Activated CD4-positive, alpha-beta T cell treated with anti-CD3 and anti-CD28 coated beads, Interleukin-2, Interleukin-4, amounts not matched to agents 100 ng/mL and 50 ng/mL, durations not matched to agents 16 hours and 8 hours (primary cell): ENCODE measurements around the gene MED23.

ENCODE experiments used
- DNase-seq: peaks from one replicate; pipeline ENCODE4 v3.0.0-alpha.2; 2020; ENCODE audit warnings: low spot score

Gene MED23, protein sequence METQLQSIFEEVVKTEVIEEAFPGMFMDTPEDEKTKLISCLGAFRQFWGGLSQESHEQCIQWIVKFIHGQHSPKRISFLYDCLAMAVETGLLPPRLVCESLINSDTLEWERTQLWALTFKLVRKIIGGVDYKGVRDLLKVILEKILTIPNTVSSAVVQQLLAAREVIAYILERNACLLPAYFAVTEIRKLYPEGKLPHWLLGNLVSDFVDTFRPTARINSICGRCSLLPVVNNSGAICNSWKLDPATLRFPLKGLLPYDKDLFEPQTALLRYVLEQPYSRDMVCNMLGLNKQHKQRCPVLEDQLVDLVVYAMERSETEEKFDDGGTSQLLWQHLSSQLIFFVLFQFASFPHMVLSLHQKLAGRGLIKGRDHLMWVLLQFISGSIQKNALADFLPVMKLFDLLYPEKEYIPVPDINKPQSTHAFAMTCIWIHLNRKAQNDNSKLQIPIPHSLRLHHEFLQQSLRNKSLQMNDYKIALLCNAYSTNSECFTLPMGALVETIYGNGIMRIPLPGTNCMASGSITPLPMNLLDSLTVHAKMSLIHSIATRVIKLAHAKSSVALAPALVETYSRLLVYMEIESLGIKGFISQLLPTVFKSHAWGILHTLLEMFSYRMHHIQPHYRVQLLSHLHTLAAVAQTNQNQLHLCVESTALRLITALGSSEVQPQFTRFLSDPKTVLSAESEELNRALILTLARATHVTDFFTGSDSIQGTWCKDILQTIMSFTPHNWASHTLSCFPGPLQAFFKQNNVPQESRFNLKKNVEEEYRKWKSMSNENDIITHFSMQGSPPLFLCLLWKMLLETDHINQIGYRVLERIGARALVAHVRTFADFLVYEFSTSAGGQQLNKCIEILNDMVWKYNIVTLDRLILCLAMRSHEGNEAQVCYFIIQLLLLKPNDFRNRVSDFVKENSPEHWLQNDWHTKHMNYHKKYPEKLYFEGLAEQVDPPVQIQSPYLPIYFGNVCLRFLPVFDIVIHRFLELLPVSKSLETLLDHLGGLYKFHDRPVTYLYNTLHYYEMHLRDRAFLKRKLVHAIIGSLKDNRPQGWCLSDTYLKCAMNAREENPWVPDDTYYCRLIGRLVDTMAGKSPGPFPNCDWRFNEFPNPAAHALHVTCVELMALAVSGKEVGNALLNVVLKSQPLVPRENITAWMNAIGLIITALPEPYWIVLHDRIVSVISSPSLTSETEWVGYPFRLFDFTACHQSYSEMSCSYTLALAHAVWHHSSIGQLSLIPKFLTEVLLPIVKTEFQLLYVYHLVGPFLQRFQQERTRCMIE (N-terminal part only)

DNA sequence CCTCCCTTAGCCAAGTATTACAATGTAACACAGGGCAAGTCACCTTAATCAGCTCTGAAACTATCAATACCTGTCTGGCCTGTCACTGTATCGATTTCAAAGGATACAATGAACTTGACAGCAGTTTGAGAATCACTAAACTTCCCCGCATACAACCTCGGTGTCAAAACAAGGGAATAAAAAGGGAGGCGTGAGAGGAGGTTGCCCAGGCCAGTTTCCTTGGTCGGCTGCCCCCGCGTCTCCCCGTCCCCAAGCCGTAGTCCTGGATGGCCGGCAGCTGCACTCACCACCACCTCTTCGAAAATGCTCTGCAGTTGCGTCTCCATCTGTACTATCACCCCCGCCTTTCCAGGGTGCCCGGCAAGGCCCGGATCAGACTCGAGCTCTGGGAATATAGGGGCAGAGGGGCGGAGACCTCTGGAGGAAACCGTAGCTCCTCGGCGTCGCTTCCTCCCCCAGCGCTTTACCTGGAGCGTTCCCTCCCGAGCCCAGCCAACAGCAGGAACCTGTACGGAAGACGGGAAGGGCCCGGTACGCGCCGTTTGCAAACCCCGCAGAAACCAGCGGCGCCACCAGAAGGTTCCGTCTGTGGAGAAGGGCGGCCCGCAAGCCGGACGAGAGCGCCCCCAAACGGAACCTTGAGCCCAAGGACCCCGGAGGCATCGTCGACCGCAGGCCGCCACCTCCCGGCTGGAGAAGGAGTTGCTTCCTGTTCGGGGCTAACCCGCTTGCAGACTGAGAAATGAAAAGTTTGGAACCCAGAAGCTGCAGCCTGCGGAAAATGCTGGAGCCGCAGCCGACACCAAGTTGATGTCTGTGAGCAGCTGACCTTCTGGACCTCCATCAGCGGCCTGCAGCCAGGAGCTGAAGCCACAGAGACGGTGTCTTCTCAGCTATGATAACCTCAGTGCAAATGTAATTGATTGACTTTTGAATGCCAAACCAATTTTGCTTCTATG lies at the start of gene MED23:
Gene MED23 (minus strand): TSS at position 519 of the 959 bp plus-strand sequence. CDS start 193 bp downstream, at position 326.
- peak; percentile 96 for DNase-seq

- DNase-seq: no peak
Observed at GRCh38 chr6:131673184-131673583, 45.1 kb upstream of the MED23 start.

GRCh38 chr6:131669891-131670290 lies 41.8 kb upstream of the MED23 start:
- DNase-seq: no peak

GRCh38 chr6:131663578-131664165 lies 35.6 kb upstream of the MED23 start:
- DNase-seq: no peak

DNA sequence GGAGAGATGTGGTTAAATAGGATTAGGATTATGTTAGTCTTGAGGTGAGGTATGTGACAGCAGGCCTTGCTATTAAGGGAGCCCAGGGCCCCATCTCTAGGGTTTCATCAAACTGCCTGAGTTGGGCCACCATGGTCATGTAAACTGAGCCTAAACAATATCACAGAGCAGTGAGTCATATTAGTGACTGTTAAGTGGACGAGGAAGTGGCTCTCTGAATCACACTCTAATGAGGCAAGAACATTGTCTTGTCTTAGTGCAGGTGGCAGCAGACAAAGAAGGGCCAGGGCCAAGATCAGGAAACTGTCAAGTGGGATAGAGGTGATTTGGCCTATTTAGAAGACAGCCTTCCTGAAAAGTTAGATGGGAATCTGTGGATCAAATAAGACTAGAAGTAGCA lies 32.2 kb upstream of the MED23 start:
- no peak for DNase-seq

DNA sequence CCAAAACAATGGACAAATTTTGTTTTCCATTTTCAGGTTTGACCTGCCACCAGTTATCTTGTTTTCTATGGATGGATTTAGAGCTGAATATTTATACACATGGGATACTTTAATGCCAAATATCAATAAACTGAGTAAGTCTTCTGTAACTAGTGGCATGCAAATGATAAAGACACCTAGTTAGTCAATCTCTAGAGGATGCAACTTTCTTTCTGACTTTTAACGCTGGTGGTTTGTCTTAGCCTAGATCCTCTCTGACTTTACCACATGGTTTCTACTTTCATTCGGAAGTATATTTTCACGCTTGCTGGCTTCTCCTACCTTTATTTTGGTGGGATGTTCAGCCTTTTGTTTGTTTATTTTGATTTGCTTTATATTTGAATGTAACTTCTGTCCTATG lies 30.2 kb upstream of the MED23 start:
- DNase-seq: no peak

DNA sequence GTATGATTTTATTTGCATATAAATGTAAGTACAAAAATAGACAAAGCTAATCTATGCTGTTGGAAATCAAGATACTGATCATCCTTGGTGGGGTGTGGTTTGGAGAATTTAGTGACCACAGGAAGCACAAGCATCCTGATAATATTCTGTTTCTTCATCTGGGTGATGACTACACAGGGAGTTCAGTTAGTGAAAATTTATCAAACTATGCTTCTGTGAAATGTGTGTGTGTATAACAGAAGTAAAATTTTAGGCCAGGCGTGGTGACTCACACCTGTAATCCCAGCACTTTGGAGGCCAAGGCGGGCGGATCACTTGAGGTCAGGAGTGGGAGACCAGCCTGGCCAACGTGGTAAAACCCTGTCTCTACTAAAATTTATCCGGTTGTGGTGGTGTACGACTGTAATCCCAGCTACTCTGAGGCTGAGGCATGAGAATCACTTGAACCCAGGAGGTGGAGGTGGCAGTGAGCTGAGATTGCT lies 29.6 kb upstream of the MED23 start:
- no peak for DNase-seq

DNA sequence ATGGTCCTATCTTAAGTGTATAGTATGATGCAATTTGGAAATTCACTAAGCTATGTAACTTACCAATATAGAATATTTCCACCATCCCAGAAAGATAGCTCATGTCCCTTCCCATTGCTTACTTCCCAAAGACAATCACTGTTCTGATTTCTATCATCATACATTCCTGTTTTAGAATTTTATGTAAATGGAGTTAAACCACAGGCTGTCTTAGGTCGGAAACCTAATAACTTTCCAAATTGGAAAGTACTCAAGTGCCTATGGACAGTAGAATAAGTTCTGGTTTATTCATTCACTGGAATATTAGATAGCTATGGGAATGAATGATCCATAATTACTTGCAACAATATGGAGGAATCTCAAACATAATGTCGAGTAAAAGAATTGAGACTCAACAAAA lies 29.2 kb upstream of the MED23 start:
- no peak for DNase-seq

- no peak for DNase-seq
Observed at GRCh38 chr6:131656667-131657066, 28.6 kb upstream of the MED23 start.

- DNase-seq: no peak
Observed at GRCh38 chr6:131655951-131656350, 27.9 kb upstream of the MED23 start.

- DNase-seq: no peak
Observed at GRCh38 chr6:131655387-131655786, 27.3 kb upstream of the MED23 start.

DNA sequence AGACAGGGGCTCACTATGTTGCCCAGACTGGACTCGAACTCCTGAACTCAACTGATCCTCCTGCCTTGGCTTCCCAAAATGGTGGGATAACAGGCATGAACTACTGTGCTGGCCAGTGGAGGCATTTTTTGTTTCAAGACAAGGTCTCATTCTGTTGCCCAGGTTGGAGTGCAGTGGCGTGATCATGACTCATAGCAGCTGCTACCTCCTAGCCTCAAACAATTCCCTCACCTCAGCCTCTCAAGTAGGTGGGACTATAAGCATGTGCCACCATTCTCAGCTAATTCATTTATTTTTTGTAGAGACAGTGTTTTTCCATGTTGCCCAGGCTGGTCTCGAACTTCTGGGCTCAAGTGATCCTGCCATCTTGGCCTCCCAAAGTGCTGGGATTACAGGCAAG lies 26.3 kb upstream of the MED23 start:
- DNase-seq: no peak

DNA sequence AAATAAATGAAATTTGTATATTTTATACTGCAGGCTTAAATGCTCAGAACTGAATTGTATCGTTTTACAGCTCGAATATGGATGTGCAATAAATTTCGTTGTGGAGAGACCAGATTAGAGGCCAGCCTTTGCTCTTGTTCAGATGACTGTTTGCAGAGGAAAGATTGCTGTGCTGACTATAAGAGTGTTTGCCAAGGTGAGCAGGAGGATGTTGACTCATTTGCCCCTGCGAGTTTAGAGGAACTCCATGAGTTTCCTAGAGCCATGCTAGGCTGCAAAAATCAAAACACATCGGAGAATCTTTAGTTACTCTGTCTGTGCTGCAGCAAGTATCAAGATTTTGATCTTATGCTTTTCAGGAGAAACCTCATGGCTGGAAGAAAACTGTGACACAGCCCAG lies 24.4 kb upstream of the MED23 start:
- DNase-seq: no peak

- no peak for DNase-seq
Observed at GRCh38 chr6:131651782-131652181, 23.7 kb upstream of the MED23 start.

DNA sequence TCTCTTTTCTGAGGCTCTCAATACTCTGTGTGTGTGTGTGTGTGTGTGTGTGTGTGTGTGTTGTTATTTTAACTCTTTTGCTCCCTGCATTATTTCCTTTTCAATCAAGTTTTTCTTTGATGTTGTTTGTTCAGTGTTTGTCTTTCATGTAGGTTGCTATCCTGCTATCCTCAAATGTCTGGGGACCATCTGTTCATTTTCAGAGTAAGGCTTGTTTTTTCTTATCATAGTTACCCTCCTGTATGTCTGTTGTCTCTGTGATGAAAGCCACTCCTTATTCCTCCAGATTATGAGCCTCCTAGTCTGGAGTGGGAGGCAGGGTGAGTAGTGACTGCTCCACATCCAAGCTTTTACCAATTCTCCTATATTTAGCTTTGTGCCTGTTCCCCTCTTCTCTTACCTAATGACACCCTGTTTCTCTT lies 18.2 kb upstream of the MED23 start:
- no peak for DNase-seq

- DNase-seq: no peak
Observed at GRCh38 chr6:131645846-131646245, 17.8 kb upstream of the MED23 start.

GRCh38 chr6:131644921-131645320 lies 16.9 kb upstream of the MED23 start:
- DNase-seq: no peak

- no peak for DNase-seq
Observed at GRCh38 chr6:131643855-131644460, 15.9 kb upstream of the MED23 start.

- DNase-seq: no peak
Observed at GRCh38 chr6:131642987-131643611, 15.1 kb upstream of the MED23 start.

DNA sequence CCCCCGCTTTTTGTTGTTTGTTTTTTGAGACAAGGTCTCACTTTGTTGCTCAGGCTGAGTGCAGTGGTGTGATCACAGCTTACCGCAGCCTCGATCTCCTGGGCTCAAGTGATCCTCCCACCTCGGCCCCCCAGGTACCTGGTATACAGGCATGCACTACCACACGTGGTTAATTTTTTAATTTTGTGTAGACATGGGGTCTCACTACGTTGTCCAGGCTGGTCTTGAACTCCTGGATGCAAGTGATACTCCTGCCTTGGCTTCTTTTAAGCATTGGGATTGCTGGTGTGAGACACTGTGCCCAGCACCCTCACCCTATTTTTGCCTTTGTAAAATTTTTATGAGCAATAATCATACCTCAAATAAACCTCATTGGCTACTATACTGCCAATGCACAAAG lies 14.5 kb upstream of the MED23 start:
- no peak for DNase-seq
